ENCODE results near the gene PRKCB. TPM values are rescaled to one million over a fixed set of nuclear protein-coding genes. Genes with fewer than 3 reads are reported as not detected.

Gene PRKCB
- total and polyA plus RNA-seq, 5 donors: 0.41 to 4.1 (median 3.6) TPM

DNA sequence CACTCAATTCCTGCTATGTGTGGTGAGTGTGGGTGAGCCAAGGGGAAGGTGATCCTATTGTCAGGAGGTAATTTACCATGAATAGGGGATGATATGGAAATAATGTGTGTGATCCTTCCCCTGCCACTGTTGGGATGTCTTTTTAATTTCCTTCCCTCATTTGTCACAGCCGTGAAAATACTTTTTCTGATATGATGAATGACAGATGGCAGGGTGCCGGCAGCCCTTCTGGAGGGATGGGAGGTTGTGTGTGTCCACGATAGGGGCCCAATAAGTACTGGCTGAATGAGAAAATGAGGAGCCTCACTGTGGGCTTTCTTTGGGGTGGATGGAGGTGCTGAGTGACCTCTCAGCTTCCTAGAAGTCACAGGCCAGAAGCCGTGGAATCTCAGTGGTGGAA lies 109.5 kb downstream of the PRKCB start:
- H3K4me1 ChIP-seq (ENCODE audit: control insufficient read depth, insufficient read depth, low read length): no peaks in the 10 kb centered on the region
- H3K27me3 ChIP-seq (ENCODE audit: control insufficient read depth, insufficient read depth): no peaks in the 10 kb centered on the region
- ATAC-seq (no peak), DNase-seq (no peak)
- no peaks in the 10 kb centered on the region for H3K9me3 ChIP-seq (ENCODE audit: control insufficient read depth, low read length)
- no peak overlapping the region for H3K4me3 ChIP-seq (ENCODE audit: low read length)
- intact Hi-C loops (cut with DNase I): no loop called here
- 49% methylated on average over 4 of the region's 4 CpGs for WGBS
- H3K27ac ChIP-seq (ENCODE audit: low read length): no peak overlapping the region

DNA sequence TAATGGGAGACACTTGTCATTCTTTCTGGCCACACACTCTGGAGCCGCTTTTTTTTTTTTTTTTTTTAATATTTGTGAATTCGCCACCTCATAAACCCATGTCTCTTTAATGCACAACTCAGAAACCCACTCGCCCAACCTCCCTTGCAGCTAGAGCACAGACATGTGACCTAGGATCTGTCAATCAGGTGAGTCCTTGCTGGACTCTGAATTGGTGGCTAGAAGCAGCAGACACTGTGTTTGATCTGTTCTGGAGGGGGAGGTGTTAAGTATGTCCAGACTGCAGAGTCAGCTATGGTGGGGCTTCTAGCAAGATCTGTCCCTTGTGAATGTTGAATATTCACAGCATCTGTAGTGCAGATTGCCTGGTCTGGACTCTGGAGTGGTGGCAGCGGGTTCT lies 112.1 kb downstream of the PRKCB start:
- Histone ChIP-seq H3K9me3 (ENCODE audit: control insufficient read depth, low read length) (no peaks in the 10 kb centered on the region), H3K27ac (ENCODE audit: low read length) (no peak overlapping the region), H3K4me3 (ENCODE audit: low read length) (no peak overlapping the region), H3K27me3 (ENCODE audit: control insufficient read depth, insufficient read depth) (no peaks in the 10 kb centered on the region), H3K4me1 (ENCODE audit: control insufficient read depth, insufficient read depth, low read length) (no peaks in the 10 kb centered on the region)
- 88% methylated on average over 4 of the region's 4 CpGs for WGBS
- no peak for ATAC-seq
- DNase-seq: no peak
- intact Hi-C loops (cut with DNase I): no loop called here

- ATAC-seq: no peak
- no peak overlapping the region for H3K4me3 ChIP-seq (ENCODE audit: low read length)
Measured at GRCh38 chr16:23948949-23949411, 113.2 kb downstream of the PRKCB start.

DNA sequence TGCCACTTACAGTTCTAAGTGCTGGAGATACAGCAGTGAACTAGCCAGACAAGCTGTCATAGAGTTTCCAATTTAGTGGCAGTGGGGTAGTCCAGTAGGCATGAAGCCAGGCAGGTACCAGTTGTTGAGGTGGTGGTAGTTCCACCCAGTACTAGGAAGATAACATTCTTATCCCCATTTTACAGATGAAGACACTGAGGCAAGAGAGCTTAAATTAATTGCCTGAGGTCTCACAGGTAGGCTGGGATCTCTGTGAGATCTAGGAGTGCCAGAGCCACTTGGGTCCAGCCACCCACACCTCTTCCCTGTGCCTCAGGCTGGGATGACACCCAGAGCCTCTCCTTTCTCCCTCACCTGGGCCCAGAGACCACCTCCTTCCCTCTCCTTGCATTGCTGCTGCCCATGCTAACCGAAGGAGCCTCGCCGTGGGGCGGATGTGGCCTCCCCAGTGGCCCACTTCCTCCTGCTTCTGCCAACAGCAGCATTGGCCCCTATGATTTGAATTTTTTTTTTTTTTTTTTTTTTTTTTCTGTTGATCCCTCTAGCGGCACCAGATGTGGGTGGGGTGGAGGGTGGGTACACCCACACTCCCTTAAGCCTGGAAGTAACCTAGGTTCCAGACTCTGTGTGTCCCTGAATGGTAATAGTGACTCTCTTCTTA lies 114.0 kb downstream of the PRKCB start:
- Histone ChIP-seq H3K27ac (ENCODE audit: low read length) (no peak overlapping the region), H3K27me3 (ENCODE audit: control insufficient read depth, insufficient read depth) (no peaks in the 10 kb centered on the region), H3K9me3 (ENCODE audit: control insufficient read depth, low read length) (no peaks in the 10 kb centered on the region), H3K4me3 (ENCODE audit: low read length) (no peak overlapping the region), H3K4me1 (ENCODE audit: control insufficient read depth, insufficient read depth, low read length) (no peaks in the 10 kb centered on the region)
- WGBS: 72% methylated on average over 5 of the region's 5 CpGs
- ATAC-seq: peak in 1 of 2 donors; percentile 52
- DNase-seq: peak in 2 of 3 donors; percentile 76 to 77
- intact Hi-C loops (cut with DNase I): no loop called here

More at GRCh38 chr16:23948949-23949411, 113.2 kb downstream of the PRKCB start:
- intact Hi-C loops (cut with DNase I): no loop called here
- Histone ChIP-seq H3K9me3 (ENCODE audit: control insufficient read depth, low read length) (no peaks in the 10 kb centered on the region), H3K4me1 (ENCODE audit: control insufficient read depth, insufficient read depth, low read length) (no peaks in the 10 kb centered on the region), H3K27me3 (ENCODE audit: control insufficient read depth, insufficient read depth) (no peaks in the 10 kb centered on the region), H3K27ac (ENCODE audit: low read length) (no peak overlapping the region)
- no peak for DNase-seq
- WGBS: 74% methylated on average over 11 of the region's 11 CpGs

DNA sequence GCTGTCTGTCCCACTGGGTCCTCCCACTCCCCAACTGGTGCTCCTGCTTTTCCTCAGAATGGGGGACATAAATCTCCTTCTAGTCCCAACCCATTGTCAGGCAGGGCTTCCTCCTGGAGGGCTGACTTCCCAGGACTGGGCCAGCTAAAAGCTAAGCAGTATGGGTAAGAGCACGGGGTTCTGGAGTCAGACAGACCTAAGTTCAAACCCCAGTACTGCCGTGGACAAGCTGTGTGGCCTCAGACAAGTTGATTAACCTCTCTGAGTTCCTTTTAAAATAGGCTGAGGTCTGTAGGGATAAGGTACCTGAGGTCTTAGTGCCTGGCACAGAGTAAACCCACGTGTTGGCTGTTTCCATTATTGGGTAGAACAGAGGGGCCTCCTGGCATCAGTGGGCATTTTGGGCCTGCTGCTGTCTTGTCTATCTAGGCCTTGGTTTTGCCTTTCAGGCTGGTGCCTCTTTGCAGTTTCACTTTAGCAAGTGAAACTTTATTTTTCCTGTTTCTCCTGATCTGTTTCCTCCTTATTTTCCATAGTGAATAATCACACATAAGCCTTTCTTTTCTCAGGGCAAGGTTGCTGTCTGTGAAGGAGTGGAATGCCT lies 114.6 kb downstream of the PRKCB start:
- Histone ChIP-seq H3K4me3 (ENCODE audit: low read length) (no peak overlapping the region), H3K4me1 (ENCODE audit: control insufficient read depth, insufficient read depth, low read length) (no peaks in the 10 kb centered on the region), H3K9me3 (ENCODE audit: control insufficient read depth, low read length) (no peaks in the 10 kb centered on the region), H3K27me3 (ENCODE audit: control insufficient read depth, insufficient read depth) (no peaks in the 10 kb centered on the region), H3K27ac (ENCODE audit: low read length) (no peak overlapping the region)
- intact Hi-C loops (cut with DNase I): no loop called here
- WGBS: 65% methylated on average over 3 of the region's 3 CpGs
- DNase-seq (no peak), ATAC-seq (no peak)

DNA sequence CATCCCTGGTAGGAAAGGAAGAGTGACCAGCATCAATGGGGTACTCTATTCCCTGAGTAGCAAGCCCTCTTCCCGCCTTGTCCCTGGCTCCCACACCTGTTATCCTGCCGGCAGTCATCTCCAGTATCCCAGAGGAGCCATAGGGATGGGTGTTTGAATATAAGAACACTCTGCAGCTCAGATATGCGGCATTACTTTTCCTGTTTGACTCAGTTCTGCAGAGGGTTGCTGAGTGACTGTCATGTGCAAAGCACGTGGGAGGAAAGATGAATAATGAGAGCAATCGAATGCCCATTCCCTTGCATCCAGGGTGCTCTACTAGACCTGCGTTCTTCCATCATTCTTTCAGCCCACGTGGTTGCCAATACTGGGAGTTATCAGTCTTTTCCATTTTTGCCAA lies 115.1 kb downstream of the PRKCB start:
- intact Hi-C loops (cut with DNase I): no loop called here
- Histone ChIP-seq H3K27ac (ENCODE audit: low read length) (no peak overlapping the region), H3K4me1 (ENCODE audit: control insufficient read depth, insufficient read depth, low read length) (no peaks in the 10 kb centered on the region), H3K27me3 (ENCODE audit: control insufficient read depth, insufficient read depth) (no peaks in the 10 kb centered on the region), H3K4me3 (ENCODE audit: low read length) (no peak overlapping the region), H3K9me3 (ENCODE audit: control insufficient read depth, low read length) (no peaks in the 10 kb centered on the region)
- 38% methylated on average over 7 of the region's 7 CpGs for WGBS
- DNase-seq (no peak), ATAC-seq (no peak)

- intact Hi-C loops (cut with DNase I): no loop called here
- Histone ChIP-seq H3K27ac (ENCODE audit: low read length) (no peak overlapping the region), H3K4me3 (ENCODE audit: low read length) (no peak overlapping the region), H3K9me3 (ENCODE audit: control insufficient read depth, low read length) (no peaks in the 10 kb centered on the region), H3K27me3 (ENCODE audit: control insufficient read depth, insufficient read depth) (no peaks in the 10 kb centered on the region), H3K4me1 (ENCODE audit: control insufficient read depth, insufficient read depth, low read length) (no peaks in the 10 kb centered on the region)
- ATAC-seq (peak in 1 of 2 donors; percentile 57), DNase-seq (peak in 1 of 3 donors; percentile 52)
- WGBS: 16% methylated on average over 13 of the region's 13 CpGs
Measured at GRCh38 chr16:23952128-23952970, 116.6 kb downstream of the PRKCB start.

DNA sequence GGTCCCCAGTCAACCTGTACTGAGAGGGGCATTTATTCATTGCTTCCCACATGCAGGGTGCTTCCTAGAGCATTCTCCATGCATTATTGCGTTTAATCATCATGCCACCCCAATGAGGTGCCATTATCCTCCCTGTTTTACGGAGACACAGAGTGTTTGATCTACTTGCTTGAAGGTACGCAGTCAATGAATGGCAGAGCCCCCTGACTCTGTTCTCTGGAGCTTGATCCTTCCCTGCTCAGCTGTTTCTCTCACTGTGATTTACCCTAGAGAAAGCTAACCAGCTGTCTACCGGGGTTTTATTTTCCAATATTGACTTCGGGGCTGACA lies 117.2 kb downstream of the PRKCB start:
- Histone ChIP-seq H3K27me3 (ENCODE audit: control insufficient read depth, insufficient read depth) (no peaks in the 10 kb centered on the region), H3K4me3 (ENCODE audit: low read length) (no peak overlapping the region), H3K4me1 (ENCODE audit: control insufficient read depth, insufficient read depth, low read length) (no peaks in the 10 kb centered on the region), H3K9me3 (ENCODE audit: control insufficient read depth, low read length) (no peaks in the 10 kb centered on the region), H3K27ac (ENCODE audit: low read length) (no peak overlapping the region)
- WGBS: 83% methylated on average over 5 of the region's 5 CpGs
- no peak for DNase-seq
- intact Hi-C loops (cut with DNase I): no loop called here
- no peak for ATAC-seq

- ATAC-seq: no peak
- intact Hi-C loops (cut with DNase I): no loop called here
- H3K4me1 ChIP-seq (ENCODE audit: control insufficient read depth, insufficient read depth, low read length): no peaks in the 10 kb centered on the region
- no peaks in the 10 kb centered on the region for H3K9me3 ChIP-seq (ENCODE audit: control insufficient read depth, low read length)
- no peak overlapping the region for H3K4me3 ChIP-seq (ENCODE audit: low read length)
- 72% methylated on average over 2 of the region's 2 CpGs for WGBS
- H3K27me3 ChIP-seq (ENCODE audit: control insufficient read depth, insufficient read depth): no peaks in the 10 kb centered on the region
- DNase-seq: no peak
- H3K27ac ChIP-seq (ENCODE audit: low read length): no peak overlapping the region
Measured at GRCh38 chr16:23953476-23953875, 117.7 kb downstream of the PRKCB start.

GRCh38 chr16:23955088-23955487 lies 119.3 kb downstream of the PRKCB start:
- DNase-seq (no peak), ATAC-seq (no peak)
- 67% methylated on average over 7 of the region's 7 CpGs for WGBS
- Histone ChIP-seq H3K4me1 (ENCODE audit: control insufficient read depth, insufficient read depth, low read length) (no peaks in the 10 kb centered on the region), H3K27me3 (ENCODE audit: control insufficient read depth, insufficient read depth) (no peaks in the 10 kb centered on the region), H3K4me3 (ENCODE audit: low read length) (no peak overlapping the region), H3K27ac (ENCODE audit: low read length) (no peak overlapping the region), H3K9me3 (ENCODE audit: control insufficient read depth, low read length) (no peaks in the 10 kb centered on the region)
- intact Hi-C loops (cut with DNase I): no loop called here

GRCh38 chr16:23957287-23957686 lies 121.5 kb downstream of the PRKCB start:
- Histone ChIP-seq H3K4me3 (ENCODE audit: low read length) (no peak overlapping the region), H3K4me1 (ENCODE audit: control insufficient read depth, insufficient read depth, low read length) (no peaks in the 10 kb centered on the region), H3K9me3 (ENCODE audit: control insufficient read depth, low read length) (no peaks in the 10 kb centered on the region), H3K27ac (ENCODE audit: low read length) (no peak overlapping the region), H3K27me3 (ENCODE audit: control insufficient read depth, insufficient read depth) (no peaks in the 10 kb centered on the region)
- no peak for DNase-seq
- WGBS: 46% methylated on average over 2 of the region's 2 CpGs
- no peak for ATAC-seq
- intact Hi-C loops (cut with DNase I): no loop called here
